Endothelial cell of umbilical vein (primary cell): ENCODE data around the gene TMEM184B. TPM values are rescaled to one million over a fixed set of nuclear protein-coding genes. Genes with fewer than 3 reads are reported as not detected.

Source experiments
- BruUV-seq: library from RNA; stranded (reverse); fragments of 400-500 nt; replicated peaks from 2 replicates; lab custom pipeline; 2021; lab: Mats Ljungman, UMichigan
- CTCF ChIA-PET: fragments of 300-600, 350-600 bp; sonication (Branson Sonifier 250); formaldehyde crosslinking; loops from one replicate; lab custom pipeline; 2021; ENCODE audit warnings: antibody characterized with exemption, inconsistent platforms; lab: Charles Lee
- POLR2A ChIA-PET: fragments of 300-600, 350-600 bp; sonication (Branson Sonifier 250); formaldehyde crosslinking; loops from one replicate; lab custom pipeline; 2021; ENCODE audit warnings: antibody characterized with exemption, inconsistent platforms; lab: Charles Lee
- DNase-seq: peaks from one replicate; pipeline ENCODE4 v3.0.0-alpha.2; 2011; ENCODE audit warnings: low read depth, low spot score
- FAIRE-seq: peaks from 2 replicates; lab custom pipeline; 2011; peaks lifted over from hg19 to GRCh38; lab: Jason Lieb, UNC
- H2AFZ ChIP-seq: 2 replicates; pipeline ENCODE4 v1.6.0; 2012; ENCODE audit warnings: low read depth, low read length, control low read depth, inconsistent platforms
- H3K27ac ChIP-seq: 2 replicates; pipeline ENCODE4 v1.5.1; 2011; ENCODE audit warnings: low read depth, mild to moderate bottlenecking, control low read depth, low read length, moderate library complexity; ENCODE audit not compliant: insufficient read depth
- H3K27me3 ChIP-seq, 2 experiments: 2 replicates each; pipeline versions ENCODE4 v1.6.0 to v1.6.1; 2011; ENCODE audit warnings: low read length in 2 of 2, mixed read lengths in 1 of 2; ENCODE audit not compliant: control insufficient read depth in 2 of 2, insufficient read depth in 2 of 2
- H3K36me3 ChIP-seq, 2 experiments: 2 replicates in 1 of 2; 3 replicates in 1 of 2; pipeline ENCODE4 v1.5.1; 2011; ENCODE audit warnings: low read length in 2 of 2, mild to moderate bottlenecking in 1 of 2, moderate library complexity in 1 of 2; ENCODE audit not compliant: control insufficient read depth in 2 of 2, insufficient read depth in 2 of 2; ENCODE audit errors: extremely low read depth in 1 of 2
- H3K4me1 ChIP-seq: 3 replicates; pipeline ENCODE4 v1.5.1; 2011; ENCODE audit warnings: mild to moderate bottlenecking, low read length; ENCODE audit not compliant: control insufficient read depth, insufficient read depth; ENCODE audit errors: extremely low read depth
- H3K4me2 ChIP-seq: 2 replicates; pipeline ENCODE4 v1.6.1; 2011; ENCODE audit warnings: low read length, control low read depth, mixed read lengths; ENCODE audit not compliant: insufficient read depth
- H3K4me3 ChIP-seq, 3 experiments: fragments of 200-600 bp in 1 of 3; sonication (generic), shearing (Covaris generic) in 1 of 3; replicated peaks in 1 of 3; 2 replicates each; pipeline ENCODE4 v1.5.1; 2011 to 2016; ENCODE audit warnings: control low read depth in 3 of 3, low read length in 3 of 3, mild to moderate bottlenecking in 2 of 3, inconsistent platforms in 1 of 3, low read depth in 1 of 3, moderate library complexity in 1 of 3; ENCODE audit not compliant: insufficient read depth in 1 of 3
- H3K79me2 ChIP-seq: 2 replicates; pipeline ENCODE4 v1.6.0; 2012; ENCODE audit warnings: low read length, inconsistent platforms; ENCODE audit not compliant: control insufficient read depth, insufficient read depth
- H3K9ac ChIP-seq: replicated peaks from 2 replicates; pipeline ENCODE3; 2011; ENCODE audit warnings: low read length, control low read depth; ENCODE audit not compliant: insufficient read depth; ENCODE audit errors: extremely low read depth
- H3K9me1 ChIP-seq: replicated peaks from 3 replicates; pipeline ENCODE4 v1.6.0; 2011; ENCODE audit warnings: mild to moderate bottlenecking, low read length; ENCODE audit not compliant: control insufficient read depth, insufficient read depth; ENCODE audit errors: extremely low read depth
- H3K9me3 ChIP-seq: replicated peaks from 2 replicates; pipeline ENCODE4 v1.5.1; 2012; ENCODE audit warnings: low read length, inconsistent platforms; ENCODE audit not compliant: control insufficient read depth, insufficient read depth
- H4K20me1 ChIP-seq: replicated peaks from 2 replicates; pipeline ENCODE3; 2011; ENCODE audit warnings: mild to moderate bottlenecking, low read length; ENCODE audit not compliant: control insufficient read depth, insufficient read depth; ENCODE audit errors: extremely low read depth
- CTCF ChIP-seq, 2 donors: IDR thresholded peaks; 1 replicate in 1 of 2; 2 replicates in 1 of 2; pipeline ENCODE4 v1.5.1; 2011; ENCODE audit warnings: low read length in 2 of 2, mild to moderate bottlenecking in 2 of 2, moderate library complexity in 2 of 2, control low read depth in 1 of 2, inconsistent platforms in 1 of 2, low read depth in 1 of 2; ENCODE audit not compliant: insufficient read depth in 1 of 2; ENCODE audit errors: extremely low read depth in 1 of 2
- FOS ChIP-seq: IDR thresholded peaks from 2 replicates; pipeline ENCODE4 v1.6.1; 2011; ENCODE audit warnings: mild to moderate bottlenecking, low read length, moderate library complexity, borderline replicate concordance; ENCODE audit not compliant: insufficient read depth
- JUN ChIP-seq: IDR thresholded peaks from 2 replicates; pipeline ENCODE4 v1.6.1; 2011; ENCODE audit warnings: borderline replicate concordance, low read depth; ENCODE audit not compliant: insufficient read length, insufficient read depth
- MAX ChIP-seq: IDR thresholded peaks from 2 replicates; pipeline ENCODE4 v1.6.1; 2011; ENCODE audit not compliant: insufficient read depth, insufficient read length
- MYC ChIP-seq: IDR thresholded peaks from one replicate; pipeline ENCODE4 v1.6.1; 2011; ENCODE audit warnings: mild to moderate bottlenecking, low read depth, low read length
- POLR2AphosphoS5 ChIP-seq: IDR thresholded peaks from 2 replicates; pipeline ENCODE4 v1.6.1; 2012; ENCODE audit warnings: low read depth, mild to moderate bottlenecking, control low read depth, low read length, moderate library complexity; ENCODE audit not compliant: insufficient read depth
- dilution Hi-C: fragments of 300-500 bp; cut with MboI; formaldehyde crosslinking; loops from one replicate; pipeline ENCODE4 v1.15.0; 2019; ENCODE audit warnings: low sequenced_read_pairs; ENCODE audit not compliant: extremely low pct_ligation_motif_present
- intact Hi-C: fragments of 100-400 bp; cut with micrococcal nuclease; formaldehyde crosslinking; loops from one replicate; pipeline ENCODE4 v1.10.0; 2022
- polyA plus RNA-seq, 4 experiments: library from polyadenylated mRNA; depleted of rRNA in 3 of 4; stranded (reverse) in 3 of 4; unstranded in 1 of 4; fragments of >200 nt; gene quantifications; 2 replicates each; pipeline versions ENCODE4 v1.2.1 to v1.2.3, GENCODE V29; 2011 to 2012; ENCODE audit warnings: missing spikeins in 1 of 4
- total RNA-seq: library from RNA; stranded (reverse); gene quantifications from 2 replicates; pipeline ENCODE4 v1.2.3, GENCODE V29; 2021

The TMEM184B gene
- total and polyA plus RNA-seq, 2 donors (not counting 3 experiments of a cell fraction or from before 2014, with no cell fraction given), result 72.5 to 96.6 TPM

- no peak for FAIRE-seq
These were observed 75.9 kb downstream of the TMEM184B start for GRCh38 chr22:38196791-38197419.

More at GRCh38 chr22:38196791-38197419, 75.9 kb downstream of the TMEM184B start:
- H4K20me1 ChIP-seq, result no peaks in the 10 kb centered on the region
- no peak overlapping the region for H3K4me3 ChIP-seq
- no peaks in the 10 kb centered on the region for H3K9me3 ChIP-seq
- DNase-seq, result no peak
- no peak for TF ChIP-seq CTCF (IDR thresholded peaks at IDR 0.05; ENCODE audit: extremely low read depth in 1 of 2, insufficient read depth in 1 of 2, low read depth in 1 of 2, low read length in 2 of 2)
- TF ChIP-seq MAX, result no peak
- TF ChIP-seq JUN, result no peak
- no peak for TF ChIP-seq MYC
- TF ChIP-seq POLR2AphosphoS5, result no peak
- no peak for TF ChIP-seq FOS
- CTCF ChIA-PET, result interaction anchor here (1.6 kb wide), 1 partner anchor 83 kb away, joined by 7 read pairs; no protein-coding TSS in a partner anchor
- peak overlapping the region; percentile 23 for H2AFZ ChIP-seq
- intact Hi-C loops, result no loop called here
- H3K27me3 ChIP-seq, result no peaks in the 10 kb centered on the region
- H3K9me1 ChIP-seq, result no peaks in the 10 kb centered on the region
- POLR2A ChIA-PET, result interaction anchor here (0.8 kb wide), 1 partner anchor 15 kb away, joined by 3 read pairs; the partner anchor contains the start of gene PLA2G6
- no peak overlapping the region for H3K4me2 ChIP-seq
- no peaks in the 10 kb centered on the region for H3K79me2 ChIP-seq
- no peaks in the 10 kb centered on the region for H3K36me3 ChIP-seq
- dilution Hi-C loops, result no loop called here
- BruUV-seq, result no TSS peak
- no peak overlapping the region for H3K9ac ChIP-seq
- no peak overlapping the region for H3K27ac ChIP-seq
- peaks cover 6% of the 10 kb centered on the region for H3K4me1 ChIP-seq
